ENCODE results near the gene SCYGR1.

DNA sequence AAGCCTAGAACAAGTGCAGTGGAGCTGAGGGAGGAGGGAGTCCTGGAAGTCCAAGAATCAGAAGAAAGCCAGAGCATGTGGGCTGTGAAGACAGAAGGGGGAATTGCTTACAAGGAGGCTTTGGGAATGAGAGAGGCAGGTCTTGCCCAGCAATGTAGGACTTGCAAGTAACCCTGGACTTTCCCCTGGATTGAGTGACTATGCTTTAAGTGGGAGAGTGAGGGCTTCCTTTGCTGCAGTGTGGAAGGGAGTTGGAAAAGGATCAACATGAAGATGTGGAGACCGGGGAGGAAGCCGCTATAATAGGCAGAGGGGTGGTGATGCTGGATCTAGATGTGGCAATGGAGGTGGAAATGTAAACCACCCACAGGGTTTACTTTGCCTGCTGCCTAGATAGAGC lies 13.8 kb upstream of the SCYGR1 start:
- TF ChIP-seq POLR2A (IDR thresholded peaks at IDR 0.05; ENCODE audit: low read length) (no peak), GATA1 (IDR thresholded peaks at IDR 0.05; ENCODE audit: low read depth, low read length) (no peak)

Data from erythroblast (primary cell).